ENCODE data around the gene ROBO2. TPM values are rescaled to one million over a fixed set of nuclear protein-coding genes. Genes with fewer than 3 reads are reported as not detected.

The ROBO2 gene
- total and polyA plus RNA-seq, 7 donors = 0.23 to 2.9 (median 0.38) TPM; not detected in 1

DNA sequence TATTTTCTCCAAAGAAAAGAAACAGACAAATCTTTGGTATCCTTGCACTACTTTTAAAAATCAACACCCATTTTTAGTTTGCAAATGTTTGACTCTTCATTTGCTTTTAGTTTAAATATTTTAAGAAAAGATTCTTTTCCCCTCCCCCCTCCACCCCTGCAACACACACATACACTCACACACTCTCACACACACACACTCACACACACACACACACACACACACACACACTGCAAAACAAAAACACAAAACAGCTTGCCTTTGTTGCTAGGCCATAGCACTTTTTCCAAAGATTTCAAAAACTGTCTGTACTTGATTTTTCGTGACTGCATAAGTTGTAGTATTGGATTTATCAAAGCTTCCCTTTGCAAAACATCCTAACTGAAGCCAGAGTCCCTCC lies 26.9 kb downstream of the ROBO2 start:
- Histone ChIP-seq H3K36me3 (no peaks in the 10 kb centered on the region), H3K9me3 (peaks cover 0 to 10% (median 3%) of the 10 kb centered on the region in 4 donors), H3K4me3 (no peak overlapping the region), H3K27me3 (no peaks in the 10 kb centered on the region), H3K27ac (no peak overlapping the region), H3K4me1 (no peaks in the 10 kb centered on the region)
- TF ChIP-seq EP300 (IDR thresholded peaks at IDR 0.05) = no peak
- no peak for TF ChIP-seq POLR2A (IDR thresholded peaks at IDR 0.05)
- TF ChIP-seq POLR2AphosphoS5 (IDR thresholded peaks at IDR 0.05) = no peak
- TF ChIP-seq, protein P1, sequence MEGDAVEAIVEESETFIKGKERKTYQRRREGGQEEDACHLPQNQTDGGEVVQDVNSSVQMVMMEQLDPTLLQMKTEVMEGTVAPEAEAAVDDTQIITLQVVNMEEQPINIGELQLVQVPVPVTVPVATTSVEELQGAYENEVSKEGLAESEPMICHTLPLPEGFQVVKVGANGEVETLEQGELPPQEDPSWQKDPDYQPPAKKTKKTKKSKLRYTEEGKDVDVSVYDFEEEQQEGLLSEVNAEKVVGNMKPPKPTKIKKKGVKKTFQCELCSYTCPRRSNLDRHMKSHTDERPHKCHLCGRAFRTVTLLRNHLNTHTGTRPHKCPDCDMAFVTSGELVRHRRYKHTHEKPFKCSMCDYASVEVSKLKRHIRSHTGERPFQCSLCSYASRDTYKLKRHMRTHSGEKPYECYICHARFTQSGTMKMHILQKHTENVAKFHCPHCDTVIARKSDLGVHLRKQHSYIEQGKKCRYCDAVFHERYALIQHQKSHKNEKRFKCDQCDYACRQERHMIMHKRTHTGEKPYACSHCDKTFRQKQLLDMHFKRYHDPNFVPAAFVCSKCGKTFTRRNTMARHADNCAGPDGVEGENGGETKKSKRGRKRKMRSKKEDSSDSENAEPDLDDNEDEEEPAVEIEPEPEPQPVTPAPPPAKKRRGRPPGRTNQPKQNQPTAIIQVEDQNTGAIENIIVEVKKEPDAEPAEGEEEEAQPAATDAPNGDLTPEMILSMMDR (IDR thresholded peaks at IDR 0.05) = no peak
- 79 to 91% methylated on average over 1 of the region's 1 CpG for WGBS, 2 donors
- DNase-seq = no peak
- intact Hi-C loops (cut with DNase I) = no loop called here

GRCh38 chr3:77068808-77069207 lies 28.9 kb downstream of the ROBO2 start:
- no peaks in the 10 kb centered on the region for H3K36me3 ChIP-seq
- intact Hi-C loops (cut with DNase I) = no loop called here
- no peaks in the 10 kb centered on the region for H3K9me3 ChIP-seq
- no peak overlapping the region for H3K27ac ChIP-seq
- H3K4me1 ChIP-seq = no peaks in the 10 kb centered on the region
- no peak overlapping the region for H3K4me3 ChIP-seq
- DNase-seq = no peak
- 83 to 85% methylated on average over 7 of the region's 7 CpGs for WGBS, 2 donors
- H3K27me3 ChIP-seq = no peaks in the 10 kb centered on the region
- TF ChIP-seq POLR2A (IDR thresholded peaks at IDR 0.05) (no peak), EP300 (IDR thresholded peaks at IDR 0.05) (no peak)
- TF ChIP-seq, protein P1 (IDR thresholded peaks at IDR 0.05) = no peak

- no peak for DNase-seq
- Histone ChIP-seq H3K9me3 (no peaks in the 10 kb centered on the region), H3K4me3 (no peak overlapping the region), H3K4me1 (no peaks in the 10 kb centered on the region), H3K27me3 (no peaks in the 10 kb centered on the region), H3K27ac (no peak overlapping the region), H3K36me3 (no peaks in the 10 kb centered on the region)
- WGBS, 2 donors = 36 to 58% methylated on average over 5 of the region's 5 CpGs
- TF ChIP-seq, protein P1 (IDR thresholded peaks at IDR 0.05) = no peak
- TF ChIP-seq POLR2AphosphoS5 (IDR thresholded peaks at IDR 0.05) (no peak), POLR2A (IDR thresholded peaks at IDR 0.05) (no peak), EP300 (IDR thresholded peaks at IDR 0.05) (no peak)
- intact Hi-C loops (cut with DNase I) = no loop called here
Measured at GRCh38 chr3:77071364-77071763, 31.5 kb downstream of the ROBO2 start.

DNA sequence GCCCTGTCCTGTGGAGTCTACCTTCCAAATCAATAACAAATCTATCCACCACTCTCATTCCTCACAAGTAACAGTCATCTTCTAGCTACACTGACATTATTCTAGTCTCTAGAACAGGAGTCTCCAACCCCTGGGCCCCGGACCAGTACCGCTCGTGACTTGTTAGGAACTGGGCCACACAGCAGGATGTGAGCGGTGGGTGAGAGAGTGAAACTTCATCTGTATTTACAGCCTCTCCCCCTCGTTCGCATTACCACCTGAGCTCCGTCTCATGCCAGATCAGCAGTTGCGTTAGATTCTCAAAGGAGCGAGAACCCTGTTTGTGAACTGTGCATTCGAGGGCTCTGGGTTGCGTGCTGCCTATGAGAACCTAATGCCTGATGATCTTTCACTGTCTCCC lies 31.9 kb downstream of the ROBO2 start:
- intact Hi-C loops (cut with DNase I) = no loop called here
- 93 to 94% methylated on average over 11 of the region's 11 CpGs for WGBS, 2 donors
- Histone ChIP-seq H3K36me3 (no peaks in the 10 kb centered on the region), H3K27ac (no peak overlapping the region), H3K4me3 (no peak overlapping the region), H3K4me1 (no peaks in the 10 kb centered on the region), H3K9me3 (no peaks in the 10 kb centered on the region), H3K27me3 (no peaks in the 10 kb centered on the region)
- DNase-seq = no peak
- TF ChIP-seq POLR2AphosphoS5 (IDR thresholded peaks at IDR 0.05) = no peak
- TF ChIP-seq EP300 (IDR thresholded peaks at IDR 0.05) = no peak

GRCh38 chr3:77072232-77072631 lies 32.3 kb downstream of the ROBO2 start:
- Histone ChIP-seq H3K27me3 (no peaks in the 10 kb centered on the region), H3K36me3 (no peaks in the 10 kb centered on the region), H3K4me1 (no peaks in the 10 kb centered on the region), H3K4me3 (no peak overlapping the region), H3K9me3 (no peaks in the 10 kb centered on the region), H3K27ac (no peak overlapping the region)
- TF ChIP-seq POLR2AphosphoS5 (IDR thresholded peaks at IDR 0.05) (no peak), EP300 (IDR thresholded peaks at IDR 0.05) (no peak), POLR2A (IDR thresholded peaks at IDR 0.05) (no peak)
- TF ChIP-seq, protein P1 (IDR thresholded peaks at IDR 0.05) = no peak
- intact Hi-C loops (cut with DNase I) = no loop called here
- WGBS, 2 donors = 84 to 97% methylated on average over 1 of the region's 1 CpG
- DNase-seq = no peak
